GM12891 (cell line): ENCODE data around the gene SPIRE1.

Experiments used
- PAX5 ChIP-seq: IDR thresholded peaks from 2 replicates; pipeline ENCODE4 v1.6.1; 2011; ENCODE audit warnings: low read length, moderate library complexity, mild to moderate bottlenecking; ENCODE audit not compliant: insufficient read depth, severe bottlenecking
- POLR2A ChIP-seq: IDR thresholded peaks from 2 replicates; pipeline ENCODE4 v1.6.1; 2011; ENCODE audit warnings: low read depth, low read length, control low read depth
- POLR2AphosphoS5 ChIP-seq: IDR thresholded peaks from 2 replicates; pipeline ENCODE4 v1.6.1; 2011; ENCODE audit warnings: low read depth, low read length, control low read depth
- POU2F2 ChIP-seq: IDR thresholded peaks from 2 replicates; pipeline ENCODE4 v1.6.1; 2011; ENCODE audit warnings: low read depth, mild to moderate bottlenecking, control low read depth, low read length, moderate library complexity
- SPI1 ChIP-seq: IDR thresholded peaks from 2 replicates; pipeline ENCODE4 v1.6.1; 2011; ENCODE audit warnings: low read depth, low read length, control low read depth
- TAF1 ChIP-seq: IDR thresholded peaks from 2 replicates; pipeline ENCODE4 v1.6.1; 2011; ENCODE audit warnings: low read depth, low read length, control low read depth

DNA sequence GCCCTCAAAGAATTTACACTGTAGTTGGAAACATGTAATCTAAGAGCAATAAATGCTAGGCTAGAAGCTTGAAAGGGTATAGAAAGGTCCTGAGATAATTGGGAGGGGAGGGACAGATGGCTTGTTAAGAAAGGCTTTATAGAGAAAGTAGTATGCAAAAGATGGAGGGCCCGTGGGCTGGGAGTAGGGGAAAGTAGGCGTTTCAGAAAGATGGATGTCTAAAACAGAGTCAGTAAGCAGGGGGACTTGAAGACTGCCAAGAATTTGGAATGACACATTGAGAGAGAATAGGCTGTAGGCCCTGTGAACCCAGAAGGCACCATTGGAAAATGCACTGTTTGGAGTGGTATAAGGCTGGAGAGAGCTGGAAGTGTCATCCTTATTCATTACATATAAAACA lies 45.8 kb upstream of the SPIRE1 start:
- TF ChIP-seq SPI1 (no peak), PAX5 (no peak), POLR2A (no peak), POLR2AphosphoS5 (no peak), POU2F2 (no peak), TAF1 (no peak)
